Heart right ventricle (tissue), 16 donors: ENCODE data around the gene LINGO1. TPM values are rescaled to one million over a fixed set of nuclear protein-coding genes. Genes with fewer than 3 reads are reported as not detected.

ENCODE experiments used
- ATAC-seq, 8 donors: fragments of 200-7000 bp; cut with Tn5 transposase; one replicate each; pipeline ENCODE4 v1.9.1; 2020; ENCODE audit warnings: mild to moderate bottlenecking in 8 of 8, moderate library complexity in 8 of 8, moderate number of reproducible peaks in 1 of 8
- DNase-seq, 2 donors: peaks; one replicate each; pipeline ENCODE4 v3.0.0-alpha.2; 2020
- H3K27ac ChIP-seq, 10 donors: fragments of 200-600 bp; sonication (generic) in 2 of 10; one replicate each; pipeline versions ENCODE4 v1.5.0 to v1.8.0; 2020 to 2022; ENCODE audit warnings: mild to moderate bottlenecking in 3 of 10
- H3K27me3 ChIP-seq, 7 donors: fragments of 200-600 bp; one replicate each; pipeline ENCODE4 v1.8.0; 2021 to 2022; ENCODE audit warnings: mild to moderate bottlenecking in 2 of 7
- H3K36me3 ChIP-seq, 9 donors: fragments of 200-600 bp; sonication (generic) in 1 of 9; one replicate each; pipeline versions ENCODE4 v1.5.0 to v1.8.0; 2020 to 2022; ENCODE audit warnings: mild to moderate bottlenecking in 2 of 9
- H3K4me1 ChIP-seq, 9 donors: fragments of 200-600 bp; sonication (generic) in 1 of 9; one replicate each; pipeline versions ENCODE4 v1.5.0 to v1.8.0; 2020 to 2022; ENCODE audit warnings: mild to moderate bottlenecking in 4 of 9
- H3K4me3 ChIP-seq, 10 donors: fragments of 200-600 bp; sonication (generic) in 2 of 10; one replicate each; pipeline versions ENCODE4 v1.5.0 to v1.8.0; 2020 to 2022; ENCODE audit warnings: mild to moderate bottlenecking in 7 of 10, moderate library complexity in 2 of 10
- H3K9me3 ChIP-seq, 11 donors: fragments of 200-600 bp in 10 of 11; sonication (generic) in 2 of 11; one replicate each; pipeline versions ENCODE4 v1.5.0 to v1.8.0; 2013 to 2022; ENCODE audit warnings: mild to moderate bottlenecking in 2 of 11, control low read depth in 1 of 11, moderate library complexity in 1 of 11
- CTCF ChIP-seq, 9 donors: fragments of 200-600 bp; sonication (generic) in 2 of 9; IDR thresholded peaks; one replicate each; pipeline versions ENCODE4 v1.5.0 to v1.8.0; 2021 to 2022; ENCODE audit warnings: antibody characterized with exemption in 9 of 9, mild to moderate bottlenecking in 5 of 9, moderate library complexity in 1 of 9
- WGBS, 2 donors: extraction: QIAGEN DNeasy Blood & Tissue Kit; methylation state at CpG; one replicate each; pipeline ENCODE4 v1.1.7; 2013; ENCODE audit warnings: inconsistent platforms in 1 of 2; 5-methylcytosine and 5-hydroxymethylcytosine counted together
- intact Hi-C, 10 donors: fragments of 100-400 bp; cut with DNase I; formaldehyde crosslinking; loops; one replicate each; pipeline versions ENCODE4 v1.11.1 to v1.14.2; 2022
- polyA plus RNA-seq, 2 donors: library from polyadenylated mRNA; stranded (reverse); fragments of 200-250 nt; gene quantifications; one replicate each; pipeline ENCODE4 v1.2.3, GENCODE V29; 2013
- total RNA-seq, 10 donors: library from RNA; stranded (reverse); fragmentation: NEBNext Ultra II Directional in 3 of 10; extraction: Animal tissue kit (Norgen Biotek cat#: 25700) in 3 of 10; gene quantifications; one replicate each; pipeline versions ENCODE4 v1.2.1 to v1.2.4, GENCODE V29; 2021 to 2023
- donor health status: Arrhythmogenic right ventricular cardiomyopathy.
- donor health status: ischemic (EF 13 %, LVEDD 7.1; RV severe dilation, severe dysfunction).
- donor health status: healthy with polysubstance abuse.
- donor health status: DM: no; HTN: yes; CAD: no.
- donor health status: DM: no; HTN: no; CAD: no.
- donor health status: ischemic (EF 25% LVEDD 6.9; RV normal size, moderate dysfunction).
- donor health status: ischemic (EF 25% LVEDD 5.7; RV mildly dilated, moderate dysfunction).
- donor health status: healthy.
- donor health status: DM: yes; HTN: yes; CAD: no.
- donor health status: Ischemic cardiomyopathy.
- donor health status: ischemic (EF 35%, LVEDD 5.7; RV mildly dilated, moderate dysfunction).
- donor health status: nonischemic (EF 11% LVEDD 7.7; RV severe dilation, severe dysfunction).
- donor health status: DM: yes; HTN: yes; CAD: no.
- donor health status: PGD.
- donor health status: ischemic (EF 29% LVEDD 5.4; RV normal size, mild dysfunction).
- donor health status: nonischemic (EF 23%, LVEDD 6.1; RV moderate dilation, normal function).

The LINGO1 gene
- total and polyA plus RNA-seq, 12 donors, result 0.70 to 2.7 (median 1.3) TPM

GRCh38 chr15:77630956-77631744, 1.6 kb downstream of the LINGO1 start:
- peak in 7 of 9 donors; percentile 21 to 57 (median 33) for TF ChIP-seq CTCF (IDR thresholded peaks at IDR 0.05)
- no peak for DNase-seq

GRCh38 chr15:77630056-77630455, 2.7 kb downstream of the LINGO1 start:
- Histone ChIP-seq H3K4me3 (no peak overlapping the region), H3K4me1 (peaks cover 3 to 37% (median 20%) of the 10 kb centered on the region in 9 donors), H3K27ac (no peak overlapping the region), H3K36me3 (no peaks in the 10 kb centered on the region), H3K27me3 (peaks cover 0 to 55% (median 28%) of the 10 kb centered on the region in 7 donors), H3K9me3 (no peaks in the 10 kb centered on the region)
- ATAC-seq (no peak), DNase-seq (no peak)
- WGBS, 2 donors, result 75 to 80% methylated on average over 9 of the region's 9 CpGs
- intact Hi-C loops, result loop anchor here in 4 of 10 donors (5.0 to 10.0 kb wide), 7 partner anchors 187 to 525 kb away; no protein-coding TSS in a partner anchor
- no peak for TF ChIP-seq CTCF (IDR thresholded peaks at IDR 0.05)

More at GRCh38 chr15:77630956-77631744, 1.6 kb downstream of the LINGO1 start:
- Histone ChIP-seq H3K27ac (peak overlapping the region in 1 of 10 donors; percentile 20), H3K36me3 (no peaks in the 10 kb centered on the region), H3K9me3 (no peaks in the 10 kb centered on the region), H3K4me1 (peaks cover 3 to 37% (median 20%) of the 10 kb centered on the region in 9 donors), H3K4me3 (peak overlapping the region; percentile 4 to 59 (median 48)), H3K27me3 (peaks cover 0 to 66% (median 37%) of the 10 kb centered on the region in 7 donors)
- WGBS, 2 donors, result 24 to 27% methylated on average over 20 of the region's 20 CpGs
- peak in 6 of 8 donors; percentile 6 to 43 (median 26) for ATAC-seq
- intact Hi-C loops, result loop anchor here in 4 of 10 donors (5.0 to 10.0 kb wide), 7 partner anchors 186 to 526 kb away; no protein-coding TSS in a partner anchor

GRCh38 chr15:77629070-77630030, 3.4 kb downstream of the LINGO1 start:
- no peak overlapping the region for H3K4me3 ChIP-seq
- H3K27me3 ChIP-seq, result peaks cover 0 to 48% (median 20%) of the 10 kb centered on the region in 7 donors
- ATAC-seq (no peak), DNase-seq (no peak)
- TF ChIP-seq CTCF (IDR thresholded peaks at IDR 0.05), result no peak
- peaks cover 3 to 32% (median 15%) of the 10 kb centered on the region in 9 donors for H3K4me1 ChIP-seq
- no peak overlapping the region for H3K27ac ChIP-seq
- no peaks in the 10 kb centered on the region for H3K9me3 ChIP-seq
- 84 to 85% methylated on average over 8 of the region's 8 CpGs for WGBS, 2 donors
- no peaks in the 10 kb centered on the region for H3K36me3 ChIP-seq
- intact Hi-C loops, result loop anchor here in 4 of 10 donors (5.0 to 10.0 kb wide), 7 partner anchors 188 to 525 kb away; no protein-coding TSS in a partner anchor

- Histone ChIP-seq H3K27me3 (peaks cover 0 to 35% (median 12%) of the 10 kb centered on the region in 7 donors), H3K27ac (no peak overlapping the region), H3K4me1 (peaks cover under 1 to 22% (median 12%) of the 10 kb centered on the region in 9 donors), H3K9me3 (no peaks in the 10 kb centered on the region), H3K36me3 (no peaks in the 10 kb centered on the region), H3K4me3 (no peak overlapping the region)
- no peak for ATAC-seq
- WGBS, 2 donors, result 93 to 95% methylated on average over 2 of the region's 2 CpGs
- intact Hi-C loops, result no loop called here
- DNase-seq, result no peak
- no peak for TF ChIP-seq CTCF (IDR thresholded peaks at IDR 0.05)
These were observed 4.7 kb downstream of the LINGO1 start for GRCh38 chr15:77628010-77628409.
